Measurements from ENCODE around the gene BNIP5. TPM values are rescaled to one million over a fixed set of nuclear protein-coding genes. Genes with fewer than 3 reads are reported as not detected.

BNIP5 gene
- total and polyA plus RNA-seq, 2 of the 13 experiments (the other 11 are each of a cell fraction or from before 2014, with no cell fraction given): not detected

DNA sequence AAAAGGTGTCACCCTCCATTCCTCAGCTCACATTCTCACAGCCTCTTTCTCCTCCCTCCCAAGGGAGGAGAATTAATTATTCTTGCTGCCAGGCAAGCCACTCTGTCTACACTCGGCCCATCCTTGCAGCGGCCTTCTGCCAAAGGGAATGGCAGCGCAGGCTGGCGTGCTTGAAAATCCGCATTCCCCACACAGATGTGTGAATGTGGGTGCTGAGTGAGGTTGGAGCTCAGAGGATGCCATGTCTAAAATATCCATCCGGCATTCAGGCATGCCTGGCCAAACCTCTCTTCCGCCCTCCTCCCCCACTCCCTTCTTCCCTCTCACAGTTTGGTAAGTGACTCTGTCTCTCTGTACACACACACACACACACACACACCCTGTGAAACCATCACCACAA lies 39.2 kb downstream of the BNIP5 start (continued):
- TF ChIP-seq, protein P1, sequence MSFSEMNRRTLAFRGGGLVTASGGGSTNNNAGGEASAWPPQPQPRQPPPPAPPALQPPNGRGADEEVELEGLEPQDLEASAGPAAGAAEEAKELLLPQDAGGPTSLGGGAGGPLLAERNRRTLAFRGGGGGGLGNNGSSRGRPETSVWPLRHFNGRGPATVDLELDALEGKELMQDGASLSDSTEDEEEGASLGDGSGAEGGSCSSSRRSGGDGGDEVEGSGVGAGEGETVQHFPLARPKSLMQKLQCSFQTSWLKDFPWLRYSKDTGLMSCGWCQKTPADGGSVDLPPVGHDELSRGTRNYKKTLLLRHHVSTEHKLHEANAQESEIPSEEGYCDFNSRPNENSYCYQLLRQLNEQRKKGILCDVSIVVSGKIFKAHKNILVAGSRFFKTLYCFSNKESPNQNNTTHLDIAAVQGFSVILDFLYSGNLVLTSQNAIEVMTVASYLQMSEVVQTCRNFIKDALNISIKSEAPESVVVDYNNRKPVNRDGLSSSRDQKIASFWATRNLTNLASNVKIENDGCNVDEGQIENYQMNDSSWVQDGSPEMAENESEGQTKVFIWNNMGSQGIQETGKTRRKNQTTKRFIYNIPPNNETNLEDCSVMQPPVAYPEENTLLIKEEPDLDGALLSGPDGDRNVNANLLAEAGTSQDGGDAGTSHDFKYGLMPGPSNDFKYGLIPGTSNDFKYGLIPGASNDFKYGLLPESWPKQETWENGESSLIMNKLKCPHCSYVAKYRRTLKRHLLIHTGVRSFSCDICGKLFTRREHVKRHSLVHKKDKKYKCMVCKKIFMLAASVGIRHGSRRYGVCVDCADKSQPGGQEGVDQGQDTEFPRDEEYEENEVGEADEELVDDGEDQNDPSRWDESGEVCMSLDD (CRISPR knock-in tag; IDR thresholded peaks at IDR 0.05; ENCODE audit: borderline replicate concordance): no peak
- TF ChIP-seq, protein P2, sequence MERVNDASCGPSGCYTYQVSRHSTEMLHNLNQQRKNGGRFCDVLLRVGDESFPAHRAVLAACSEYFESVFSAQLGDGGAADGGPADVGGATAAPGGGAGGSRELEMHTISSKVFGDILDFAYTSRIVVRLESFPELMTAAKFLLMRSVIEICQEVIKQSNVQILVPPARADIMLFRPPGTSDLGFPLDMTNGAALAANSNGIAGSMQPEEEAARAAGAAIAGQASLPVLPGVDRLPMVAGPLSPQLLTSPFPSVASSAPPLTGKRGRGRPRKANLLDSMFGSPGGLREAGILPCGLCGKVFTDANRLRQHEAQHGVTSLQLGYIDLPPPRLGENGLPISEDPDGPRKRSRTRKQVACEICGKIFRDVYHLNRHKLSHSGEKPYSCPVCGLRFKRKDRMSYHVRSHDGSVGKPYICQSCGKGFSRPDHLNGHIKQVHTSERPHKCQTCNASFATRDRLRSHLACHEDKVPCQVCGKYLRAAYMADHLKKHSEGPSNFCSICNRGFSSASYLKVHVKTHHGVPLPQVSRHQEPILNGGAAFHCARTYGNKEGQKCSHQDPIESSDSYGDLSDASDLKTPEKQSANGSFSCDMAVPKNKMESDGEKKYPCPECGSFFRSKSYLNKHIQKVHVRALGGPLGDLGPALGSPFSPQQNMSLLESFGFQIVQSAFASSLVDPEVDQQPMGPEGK (CRISPR knock-in tag; IDR thresholded peaks at IDR 0.05): no peak
- no peak for TF ChIP-seq RNF2 (conservative IDR thresholded peaks at IDR 0.05; ENCODE audit: low read depth)
- TF ChIP-seq DNMT3B (CRISPR knock-in tag; conservative IDR thresholded peaks at IDR 0.05): no peak
- TF ChIP-seq FLYWCH1 (CRISPR knock-in tag; IDR thresholded peaks at IDR 0.05): no peak
- TF ChIP-seq, protein P3, sequence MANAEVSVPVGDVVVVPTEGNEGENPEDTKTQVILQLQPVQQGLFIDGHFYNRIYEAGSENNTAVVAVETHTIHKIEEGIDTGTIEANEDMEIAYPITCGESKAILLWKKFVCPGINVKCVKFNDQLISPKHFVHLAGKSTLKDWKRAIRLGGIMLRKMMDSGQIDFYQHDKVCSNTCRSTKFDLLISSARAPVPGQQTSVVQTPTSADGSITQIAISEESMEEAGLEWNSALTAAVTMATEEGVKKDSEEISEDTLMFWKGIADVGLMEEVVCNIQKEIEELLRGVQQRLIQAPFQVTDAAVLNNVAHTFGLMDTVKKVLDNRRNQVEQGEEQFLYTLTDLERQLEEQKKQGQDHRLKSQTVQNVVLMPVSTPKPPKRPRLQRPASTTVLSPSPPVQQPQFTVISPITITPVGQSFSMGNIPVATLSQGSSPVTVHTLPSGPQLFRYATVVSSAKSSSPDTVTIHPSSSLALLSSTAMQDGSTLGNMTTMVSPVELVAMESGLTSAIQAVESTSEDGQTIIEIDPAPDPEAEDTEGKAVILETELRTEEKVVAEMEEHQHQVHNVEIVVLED (CRISPR knock-in tag; IDR thresholded peaks at IDR 0.05; ENCODE audit: borderline replicate concordance): no peak
- no peak for TF ChIP-seq U2AF2 (IDR thresholded peaks at IDR 0.05; ENCODE audit: low read depth, low read length)
- TF ChIP-seq HOXA3 (CRISPR knock-in tag; IDR thresholded peaks at IDR 0.05): no peak
- TF ChIP-seq, protein P4, sequence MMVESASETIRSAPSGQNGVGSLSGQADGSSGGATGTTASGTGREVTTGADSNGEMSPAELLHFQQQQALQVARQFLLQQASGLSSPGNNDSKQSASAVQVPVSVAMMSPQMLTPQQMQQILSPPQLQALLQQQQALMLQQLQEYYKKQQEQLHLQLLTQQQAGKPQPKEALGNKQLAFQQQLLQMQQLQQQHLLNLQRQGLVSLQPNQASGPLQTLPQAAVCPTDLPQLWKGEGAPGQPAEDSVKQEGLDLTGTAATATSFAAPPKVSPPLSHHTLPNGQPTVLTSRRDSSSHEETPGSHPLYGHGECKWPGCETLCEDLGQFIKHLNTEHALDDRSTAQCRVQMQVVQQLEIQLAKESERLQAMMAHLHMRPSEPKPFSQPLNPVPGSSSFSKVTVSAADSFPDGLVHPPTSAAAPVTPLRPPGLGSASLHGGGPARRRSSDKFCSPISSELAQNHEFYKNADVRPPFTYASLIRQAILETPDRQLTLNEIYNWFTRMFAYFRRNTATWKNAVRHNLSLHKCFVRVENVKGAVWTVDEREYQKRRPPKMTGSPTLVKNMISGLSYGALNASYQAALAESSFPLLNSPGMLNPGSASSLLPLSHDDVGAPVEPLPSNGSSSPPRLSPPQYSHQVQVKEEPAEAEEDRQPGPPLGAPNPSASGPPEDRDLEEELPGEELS (CRISPR knock-in tag; IDR thresholded peaks at IDR 0.05): no peak
- no peak for TF ChIP-seq XRCC5 (optimal IDR thresholded peaks at IDR 0.05; ENCODE audit: low read length)
- no peak for TF ChIP-seq POGZ (CRISPR knock-in tag; IDR thresholded peaks at IDR 0.05)

All from HepG2 (cell line).